Fibroblast of mammary gland (primary cell): Measurements from ENCODE around the gene SLC27A6.
A peak's percentile ranks its signal among the peaks of the same experiment; 100 is the strongest.

Experiments used
- DNase-seq: peaks from one replicate; pipeline ENCODE4 v3.0.0-alpha.2; 2010; ENCODE audit warnings: low read depth
- H3K4me3 ChIP-seq: 2 replicates; pipeline ENCODE4 v1.5.1; 2011; ENCODE audit warnings: low read depth, mild to moderate bottlenecking, low read length, moderate library complexity; ENCODE audit not compliant: control insufficient read depth
- CTCF ChIP-seq: conservative IDR thresholded peaks from 2 replicates; pipeline ENCODE4 v1.5.1; 2011; ENCODE audit warnings: low read depth, low read length, inconsistent platforms; ENCODE audit not compliant: control insufficient read depth, insufficient read depth

Gene SLC27A6

DNA sequence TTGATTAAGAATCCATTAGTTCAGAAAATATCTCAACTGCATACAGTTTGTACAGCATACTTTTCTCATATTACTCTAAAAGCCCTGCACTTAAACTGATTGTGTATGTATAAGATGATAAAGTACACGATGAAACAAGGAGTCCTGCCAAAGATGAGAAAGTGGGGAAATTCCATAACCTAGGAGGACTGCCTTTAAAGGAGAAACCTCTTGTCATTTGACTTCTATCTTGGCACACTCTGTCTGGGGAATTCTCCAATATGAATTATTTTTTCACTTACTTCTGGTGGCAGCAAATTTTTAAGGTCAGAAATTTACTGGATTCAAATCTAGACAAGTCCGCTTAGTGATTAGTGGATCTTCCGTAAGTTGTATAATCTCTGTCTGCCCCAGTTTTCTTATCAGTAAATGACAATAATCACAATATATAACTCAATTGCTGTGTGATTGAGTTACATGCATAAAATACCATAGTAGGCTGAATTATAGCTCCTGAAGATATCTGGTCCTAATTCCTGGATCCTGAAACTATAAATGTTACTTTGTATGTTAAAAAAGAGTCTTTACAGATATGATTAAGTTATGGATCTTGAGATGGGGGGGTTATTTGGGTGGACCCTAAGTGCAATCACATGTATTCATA, 112.3 kb downstream of the SLC27A6 start:
- TF ChIP-seq CTCF: no peak
- no peak overlapping the region for H3K4me3 ChIP-seq
- DNase-seq: peak; percentile 18

- no peak for DNase-seq
- no peak for TF ChIP-seq CTCF
Observed at GRCh38 chr5:129078247-129078646, 113.0 kb downstream of the SLC27A6 start.

GRCh38 chr5:129078660-129079059, 113.4 kb downstream of the SLC27A6 start:
- DNase-seq: no peak
- H3K4me3 ChIP-seq: no peak overlapping the region
- TF ChIP-seq CTCF: no peak

More at GRCh38 chr5:129078247-129078646, 113.0 kb downstream of the SLC27A6 start:
- no peak overlapping the region for H3K4me3 ChIP-seq

- no peak for TF ChIP-seq CTCF
- H3K4me3 ChIP-seq: no peak overlapping the region
- DNase-seq: peak; percentile 28
Observed at GRCh38 chr5:129079496-129079895, 114.2 kb downstream of the SLC27A6 start.

GRCh38 chr5:129080766-129081165, 115.5 kb downstream of the SLC27A6 start:
- no peak for DNase-seq
- no peak overlapping the region for H3K4me3 ChIP-seq
- TF ChIP-seq CTCF: no peak

DNA sequence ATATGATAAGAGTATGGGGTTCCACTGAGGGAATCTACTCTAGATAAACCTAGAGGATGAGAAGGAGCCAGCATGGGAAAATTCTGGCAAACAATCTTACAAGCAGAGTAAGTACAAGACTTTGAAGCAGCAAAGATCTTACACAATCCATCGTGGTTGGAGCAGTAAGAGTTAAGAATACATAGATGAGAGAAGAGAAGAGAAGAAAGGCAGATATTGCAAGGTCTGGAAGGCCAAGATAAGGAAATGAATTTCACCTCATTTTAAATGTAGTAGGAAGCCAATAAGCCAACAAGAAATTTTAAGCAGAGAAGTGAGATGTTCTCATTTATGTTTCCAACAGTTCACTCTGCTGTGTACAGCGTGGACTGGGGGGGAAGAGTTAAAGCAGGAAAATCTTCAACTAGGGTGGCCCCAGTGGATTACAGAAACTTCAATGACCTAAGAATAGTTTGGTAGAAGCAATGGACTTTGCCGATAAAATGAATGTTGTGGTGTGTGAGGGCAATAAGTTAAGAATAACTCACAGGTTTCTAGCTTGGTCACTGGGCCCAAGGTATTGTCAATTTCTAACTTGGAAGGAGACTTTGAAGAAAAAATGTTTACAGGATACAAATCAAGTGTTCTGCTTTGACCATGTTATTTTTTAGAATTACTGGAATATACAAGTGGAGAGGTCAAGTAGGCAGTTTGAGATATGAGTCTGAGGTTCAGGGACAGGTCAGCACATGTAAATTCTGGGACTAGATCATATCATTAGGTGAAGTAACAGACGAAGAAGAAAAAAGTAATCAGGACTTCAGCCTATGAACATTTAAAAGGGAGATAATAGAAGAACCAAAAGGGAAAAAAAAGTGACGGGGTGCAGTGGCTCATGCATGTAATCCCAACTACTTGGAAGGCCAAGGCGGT, 117.2 kb downstream of the SLC27A6 start:
- no peak for TF ChIP-seq CTCF
- no peak for DNase-seq
- H3K4me3 ChIP-seq: no peak overlapping the region
